H9 (cell line): ENCODE data around the gene LUZP2. TPM values are rescaled to one million over a fixed set of nuclear protein-coding genes. Genes with fewer than 3 reads are reported as not detected.

Experiments
- DNase-seq: peaks from one replicate; pipeline ENCODE4 v3.0.0-alpha.2; 2017
- H2AFZ ChIP-seq: one replicate; pipeline ENCODE4 v1.6.1; 2013; ENCODE audit warnings: mild to moderate bottlenecking, low read length, control low read depth, moderate library complexity
- H2AK5ac ChIP-seq: 2 replicates; pipeline ENCODE4 v1.6.1; 2013; ENCODE audit warnings: low read length, control low read depth, mixed read lengths; ENCODE audit not compliant: insufficient read length
- H2BK120ac ChIP-seq: one replicate; pipeline ENCODE4 v1.6.1; 2013; ENCODE audit warnings: low read depth, mild to moderate bottlenecking, low read length, control low read depth, inconsistent platforms; ENCODE audit not compliant: poor library complexity, severe bottlenecking
- H2BK12ac ChIP-seq: 2 replicates; pipeline ENCODE4 v1.6.1; 2013; ENCODE audit warnings: low read length, control low read depth, mixed read lengths, low read depth; ENCODE audit not compliant: insufficient read length
- H2BK15ac ChIP-seq: 2 replicates; pipeline ENCODE4 v1.6.1; 2013; ENCODE audit warnings: low read depth, low read length, control low read depth
- H2BK20ac ChIP-seq: one replicate; pipeline ENCODE4 v1.6.1; 2013; ENCODE audit warnings: low read depth, mild to moderate bottlenecking, low read length, control low read depth, inconsistent platforms; ENCODE audit not compliant: poor library complexity, severe bottlenecking
- H2BK5ac ChIP-seq: 2 replicates; pipeline ENCODE4 v1.6.1; 2013; ENCODE audit warnings: low read length, control low read depth, mixed read lengths; ENCODE audit not compliant: insufficient read length
- H3K14ac ChIP-seq: 2 replicates; pipeline ENCODE4 v1.6.1; 2013; ENCODE audit warnings: low read length, control low read depth; ENCODE audit not compliant: insufficient read depth
- H3K18ac ChIP-seq: 2 replicates; pipeline ENCODE4 v1.6.1; 2013; ENCODE audit warnings: low read depth, mild to moderate bottlenecking, mixed read lengths, low read length, control low read depth; ENCODE audit not compliant: insufficient read length
- H3K23ac ChIP-seq: 2 replicates; pipeline ENCODE4 v1.6.1; 2013; ENCODE audit warnings: low read length, control low read depth, mixed read lengths, low read depth; ENCODE audit not compliant: insufficient read length
- H3K23me2 ChIP-seq: 2 replicates; pipeline ENCODE4 v1.6.1; 2013; ENCODE audit warnings: low read depth, mild to moderate bottlenecking, mixed read lengths, low read length, control low read depth; ENCODE audit not compliant: insufficient read length, poor library complexity, severe bottlenecking
- H3K27ac ChIP-seq: 2 replicates; pipeline ENCODE4 v1.5.1; 2013; ENCODE audit warnings: low read length, control low read depth, mixed read lengths, low read depth; ENCODE audit not compliant: insufficient read length
- H3K27me3 ChIP-seq: 2 replicates; pipeline ENCODE4 v1.6.1; 2013; ENCODE audit warnings: low read length, control low read depth, inconsistent platforms; ENCODE audit not compliant: insufficient read depth
- H3K4ac ChIP-seq: 2 replicates; pipeline ENCODE4 v1.6.1; 2013; ENCODE audit warnings: low read depth, mild to moderate bottlenecking, control low read depth, inconsistent platforms, low read length, moderate library complexity
- H3K4me1 ChIP-seq: 2 replicates; pipeline ENCODE4 v1.6.1; 2013; ENCODE audit warnings: low read length, control low read depth, inconsistent platforms; ENCODE audit not compliant: insufficient read depth
- H3K4me2 ChIP-seq: 2 replicates; pipeline ENCODE4 v1.6.1; 2013; ENCODE audit warnings: low read length, control low read depth, mixed read lengths; ENCODE audit not compliant: insufficient read length, insufficient read depth
- H3K56ac ChIP-seq: 2 replicates; pipeline ENCODE4 v1.6.1; 2013; ENCODE audit warnings: low read depth, mild to moderate bottlenecking, mixed read lengths, low read length, control low read depth; ENCODE audit not compliant: insufficient read length
- H3K79me1 ChIP-seq: 2 replicates; pipeline ENCODE4 v1.6.1; 2013; ENCODE audit warnings: low read depth, mild to moderate bottlenecking, moderate library complexity, low read length, control low read depth, inconsistent platforms; ENCODE audit not compliant: insufficient read depth, poor library complexity, severe bottlenecking
- H3K79me2 ChIP-seq: 2 replicates; pipeline ENCODE4 v1.6.1; 2013; ENCODE audit warnings: low read length, control low read depth, inconsistent platforms; ENCODE audit not compliant: insufficient read depth
- H3K9ac ChIP-seq: 2 replicates; pipeline ENCODE4 v1.6.1; 2013; ENCODE audit warnings: low read length, control low read depth, mixed read lengths; ENCODE audit not compliant: insufficient read length; ENCODE audit errors: extremely low read depth
- H3K9me3 ChIP-seq: one replicate; pipeline ENCODE4 v1.6.1; 2013; ENCODE audit warnings: low read depth, low read length, inconsistent platforms; ENCODE audit not compliant: control insufficient read depth
- H3T11ph ChIP-seq: one replicate; pipeline ENCODE4 v1.6.1; 2013; ENCODE audit warnings: mild to moderate bottlenecking, low read length, control low read depth, inconsistent platforms
- H4K20me1 ChIP-seq: one replicate; pipeline ENCODE4 v1.6.1; 2013; ENCODE audit not compliant: control insufficient read depth, insufficient read length, insufficient read depth
- H4K5ac ChIP-seq: 2 replicates; pipeline ENCODE4 v1.6.1; 2013; ENCODE audit warnings: low read depth, mild to moderate bottlenecking, mixed read lengths, low read length, control low read depth; ENCODE audit not compliant: insufficient read length
- H4K8ac ChIP-seq: replicated peaks from 2 replicates; pipeline ENCODE4 v1.6.1; 2013; ENCODE audit warnings: low read length, control low read depth, mixed read lengths, low read depth; ENCODE audit not compliant: insufficient read length
- H4K91ac ChIP-seq: 2 replicates; pipeline ENCODE4 v1.6.1; 2013; ENCODE audit warnings: low read depth, mild to moderate bottlenecking, moderate library complexity, mixed read lengths, low read length, control low read depth; ENCODE audit not compliant: insufficient read length
- H3K27ac Mint-ChIP-seq, 3 experiments: 2 replicates in 2 of 3; 3 replicates in 1 of 3; pipeline ENCODE4 v1.8.0; 2020 to 2021; ENCODE audit warnings: mixed read lengths in 3 of 3, mild to moderate bottlenecking in 1 of 3, moderate library complexity in 1 of 3
- H3K27me3 Mint-ChIP-seq: 2 replicates; pipeline ENCODE4 v1.8.0; 2021; ENCODE audit warnings: low read depth, mild to moderate bottlenecking, moderate library complexity, mixed read lengths
- H3K36me3 Mint-ChIP-seq, 3 experiments: 2 replicates in 2 of 3; 3 replicates in 1 of 3; pipeline ENCODE4 v1.8.0; 2020 to 2021; ENCODE audit warnings: low read depth in 3 of 3, mixed read lengths in 3 of 3; ENCODE audit not compliant: insufficient read depth in 1 of 3
- H3K4me1 Mint-ChIP-seq, 2 experiments: 2 replicates each; pipeline ENCODE4 v1.8.0; 2020; ENCODE audit warnings: mixed read lengths in 2 of 2
- H3K4me3 Mint-ChIP-seq, 2 experiments: 2 replicates in 1 of 2; 3 replicates in 1 of 2; pipeline ENCODE4 v1.8.0; 2020 to 2021; ENCODE audit warnings: mild to moderate bottlenecking in 2 of 2, mixed read lengths in 2 of 2, moderate library complexity in 1 of 2
- H3K9me3 Mint-ChIP-seq, 2 experiments: 2 replicates in 1 of 2; 3 replicates in 1 of 2; pipeline ENCODE4 v1.8.0; 2020; ENCODE audit warnings: mild to moderate bottlenecking in 2 of 2, mixed read lengths in 2 of 2, moderate library complexity in 1 of 2
- CTCF ChIP-seq: fragments of 200-600 bp; sonication (generic); conservative IDR thresholded peaks from 3 replicates; pipeline ENCODE4 v1.8.0; 2021; ENCODE audit warnings: antibody characterized with exemption, mild to moderate bottlenecking
- total RNA-seq: library from RNA; stranded (reverse); gene quantifications from 2 replicates; pipeline ENCODE4 v1.2.1, GENCODE V29; 2021

Gene LUZP2
- total RNA-seq, 1 experiment from 2014 or later: 25.4 TPM

DNA sequence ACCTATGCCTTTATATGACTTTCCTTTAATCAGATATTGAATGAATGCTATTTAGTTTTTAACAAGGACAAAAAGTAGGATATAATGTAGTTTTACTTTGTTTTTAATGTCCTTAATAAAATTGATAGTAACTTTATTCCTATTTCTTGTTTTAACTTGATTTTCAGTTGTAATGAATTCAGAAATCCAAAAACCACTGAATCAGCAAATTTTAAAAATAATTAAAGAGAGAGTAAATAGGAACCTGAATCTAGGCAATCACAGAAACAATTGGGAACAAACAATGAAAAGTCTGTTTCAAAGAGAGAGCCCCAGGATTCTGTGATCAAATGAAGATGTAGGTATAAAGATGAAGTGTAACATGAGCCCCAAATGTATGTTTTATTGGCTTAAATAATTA, 556.0 kb downstream of the LUZP2 start:
- H3K4me2 ChIP-seq: no peak overlapping the region
- H3K4me3 Mint-ChIP-seq: no peak overlapping the region
- H4K5ac ChIP-seq: no peak overlapping the region
- H3K14ac ChIP-seq: no peak overlapping the region
- no peak overlapping the region for H2BK15ac ChIP-seq
- H3K27me3 ChIP-seq: no peaks in the 10 kb centered on the region
- no peak overlapping the region for H3T11ph ChIP-seq
- H3K27ac ChIP-seq: no peak overlapping the region
- no peak overlapping the region for H3K4ac ChIP-seq
- H2AFZ ChIP-seq: no peak overlapping the region
- no peak overlapping the region for H2BK120ac ChIP-seq
- no peaks in the 10 kb centered on the region for H3K23me2 ChIP-seq
- H2AK5ac ChIP-seq: no peak overlapping the region
- TF ChIP-seq CTCF: no peak
- no peaks in the 10 kb centered on the region for H3K79me1 ChIP-seq
- H4K91ac ChIP-seq: no peak overlapping the region
- peaks cover 13 to 19% of the 10 kb centered on the region in 2 experiments for H3K4me1 Mint-ChIP-seq
- no peak overlapping the region for H3K56ac ChIP-seq
- no peaks in the 10 kb centered on the region for H4K20me1 ChIP-seq
- H2BK12ac ChIP-seq: no peak overlapping the region
- no peak for DNase-seq
- no peak overlapping the region for H4K8ac ChIP-seq
- H3K9ac ChIP-seq: no peak overlapping the region
- no peaks in the 10 kb centered on the region for H3K27me3 Mint-ChIP-seq
- H3K79me2 ChIP-seq: no peaks in the 10 kb centered on the region
- no peak overlapping the region for H3K23ac ChIP-seq
- H3K4me1 ChIP-seq: no peaks in the 10 kb centered on the region; the same call in 1 of the 2 replicates
- no peaks in the 10 kb centered on the region for H3K9me3 ChIP-seq
- H3K27ac Mint-ChIP-seq: no peak overlapping the region
- no peak overlapping the region for H3K18ac ChIP-seq
- H2BK20ac ChIP-seq: no peak overlapping the region
- no peaks in the 10 kb centered on the region for H3K36me3 Mint-ChIP-seq
- H2BK5ac ChIP-seq: no peak overlapping the region
- no peaks in the 10 kb centered on the region for H3K9me3 Mint-ChIP-seq
